ENCODE results near the gene FCAR.
"Not testable (repeated sequence)": the region's sequence is repeated elsewhere in the genome, so short reads cannot be mapped to it uniquely, and the experiment has no call there.

Gene FCAR

GRCh38 chr19:54889566-54889965 lies 15.5 kb downstream of the FCAR start:
- TF ChIP-seq ZFX (IDR thresholded peaks at IDR 0.05; ENCODE audit: borderline replicate concordance) = no peak
- TF ChIP-seq, protein P1, sequence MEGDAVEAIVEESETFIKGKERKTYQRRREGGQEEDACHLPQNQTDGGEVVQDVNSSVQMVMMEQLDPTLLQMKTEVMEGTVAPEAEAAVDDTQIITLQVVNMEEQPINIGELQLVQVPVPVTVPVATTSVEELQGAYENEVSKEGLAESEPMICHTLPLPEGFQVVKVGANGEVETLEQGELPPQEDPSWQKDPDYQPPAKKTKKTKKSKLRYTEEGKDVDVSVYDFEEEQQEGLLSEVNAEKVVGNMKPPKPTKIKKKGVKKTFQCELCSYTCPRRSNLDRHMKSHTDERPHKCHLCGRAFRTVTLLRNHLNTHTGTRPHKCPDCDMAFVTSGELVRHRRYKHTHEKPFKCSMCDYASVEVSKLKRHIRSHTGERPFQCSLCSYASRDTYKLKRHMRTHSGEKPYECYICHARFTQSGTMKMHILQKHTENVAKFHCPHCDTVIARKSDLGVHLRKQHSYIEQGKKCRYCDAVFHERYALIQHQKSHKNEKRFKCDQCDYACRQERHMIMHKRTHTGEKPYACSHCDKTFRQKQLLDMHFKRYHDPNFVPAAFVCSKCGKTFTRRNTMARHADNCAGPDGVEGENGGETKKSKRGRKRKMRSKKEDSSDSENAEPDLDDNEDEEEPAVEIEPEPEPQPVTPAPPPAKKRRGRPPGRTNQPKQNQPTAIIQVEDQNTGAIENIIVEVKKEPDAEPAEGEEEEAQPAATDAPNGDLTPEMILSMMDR (IDR thresholded peaks at IDR 0.05) = no peak
- H3K27ac ChIP-seq = no peak overlapping the region

- no peak overlapping the region for H3K27ac ChIP-seq
- TF ChIP-seq ZFX (IDR thresholded peaks at IDR 0.05; ENCODE audit: borderline replicate concordance) = no peak
- TF ChIP-seq, protein P1 (IDR thresholded peaks at IDR 0.05) = no peak
Observed at GRCh38 chr19:54893406-54893805, 19.4 kb downstream of the FCAR start.

- not testable (repeated sequence) for H3K27ac ChIP-seq
Observed at GRCh38 chr19:54894106-54894505, 20.1 kb downstream of the FCAR start.

GRCh38 chr19:54896036-54896435 lies 22.0 kb downstream of the FCAR start:
- H3K27ac ChIP-seq = no peak overlapping the region
- TF ChIP-seq, protein P1 (IDR thresholded peaks at IDR 0.05) = no peak
- no peak for TF ChIP-seq ZFX (IDR thresholded peaks at IDR 0.05; ENCODE audit: borderline replicate concordance)

GRCh38 chr19:54898685-54899084 lies 24.6 kb downstream of the FCAR start:
- H3K27ac ChIP-seq = not testable (repeated sequence)

- H3K27ac ChIP-seq = not testable (repeated sequence)
Observed at GRCh38 chr19:54899646-54900045, 25.6 kb downstream of the FCAR start.

GRCh38 chr19:54901153-54901552 lies 27.1 kb downstream of the FCAR start:
- H3K27ac ChIP-seq = not testable (repeated sequence)

DNA sequence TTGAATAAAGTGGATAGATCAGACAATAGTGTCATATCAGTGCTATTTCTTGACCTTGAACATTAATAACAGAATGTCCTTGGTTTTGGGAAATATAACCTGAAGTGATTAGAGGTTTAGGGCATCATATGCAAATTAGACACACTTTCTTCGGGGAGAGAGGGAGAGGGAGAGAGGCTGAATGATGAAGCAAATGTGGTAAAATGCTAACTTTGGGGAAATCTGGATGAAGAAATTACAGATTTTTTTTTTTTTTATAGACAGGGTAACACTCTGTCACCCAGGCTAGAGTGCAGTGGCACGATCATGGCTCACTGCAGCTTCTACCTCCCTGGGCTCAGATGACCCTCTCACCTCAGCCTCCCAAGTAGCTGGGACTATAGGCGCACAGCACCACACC lies 28.0 kb downstream of the FCAR start:
- no peak overlapping the region for H3K27ac ChIP-seq
- TF ChIP-seq, protein P1 (IDR thresholded peaks at IDR 0.05) = no peak
- TF ChIP-seq ZFX (IDR thresholded peaks at IDR 0.05; ENCODE audit: borderline replicate concordance) = no peak

DNA sequence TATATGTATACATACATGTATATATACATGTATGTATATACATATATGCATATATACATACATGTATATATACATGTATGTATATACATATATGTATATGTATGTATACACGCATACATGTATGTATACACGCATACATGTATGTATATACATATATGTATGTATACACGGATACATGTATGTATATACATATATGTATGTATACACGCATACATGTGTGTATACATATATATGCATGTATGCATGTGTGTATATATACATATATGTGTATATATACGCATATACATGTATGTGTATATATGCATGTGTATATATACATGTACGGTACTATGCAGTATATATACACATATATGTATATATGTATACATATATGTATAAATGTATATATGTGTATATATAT lies 29.3 kb downstream of the FCAR start:
- no peak overlapping the region for H3K27ac ChIP-seq
- no peak for TF ChIP-seq ZFX (IDR thresholded peaks at IDR 0.05; ENCODE audit: borderline replicate concordance)
- TF ChIP-seq, protein P1 (IDR thresholded peaks at IDR 0.05) = no peak

DNA sequence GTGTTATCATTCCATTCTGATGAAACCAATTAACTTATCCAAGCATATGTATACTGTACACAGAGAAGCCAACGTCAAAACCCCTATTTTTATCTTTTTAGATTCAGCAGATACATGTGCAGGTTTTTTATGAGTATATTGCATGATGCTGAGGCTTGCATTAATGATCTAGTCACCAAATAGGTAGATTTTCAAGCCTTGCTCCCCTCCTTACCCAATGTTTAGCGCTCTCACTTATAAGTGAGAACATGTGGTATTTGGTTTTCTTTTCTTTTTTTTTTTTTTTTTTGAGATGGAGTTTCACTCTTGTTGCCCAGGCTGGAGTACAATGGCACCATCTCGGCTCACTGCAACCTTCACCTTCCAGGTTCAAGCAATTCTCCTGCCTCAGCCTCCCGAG lies 30.2 kb downstream of the FCAR start:
- not testable (repeated sequence) for H3K27ac ChIP-seq

All from 22Rv1 (cell line).